HCT116 (cell line): ENCODE data around the gene KRI1. TPM values are rescaled to one million over a fixed set of nuclear protein-coding genes. Genes with fewer than 3 reads are reported as not detected.
A peak's percentile ranks its signal among the peaks of the same experiment; 100 is the strongest.

Experiments
- ATAC-seq: fragments of 200-7000 bp; cut with Tn5 transposase; 2 replicates; pipeline ENCODE4 v1.9.1; 2020; ENCODE audit warnings: mild to moderate bottlenecking, moderate library complexity
- BruUV-seq: library from RNA; stranded (reverse); fragments of 400-500 nt; replicated peaks from 2 replicates; lab custom pipeline; 2021; lab: Mats Ljungman, UMichigan
- CTCF ChIA-PET: fragments of 300-600 bp; sonication (Branson Sonifier 250); formaldehyde crosslinking; loops from one replicate; lab custom pipeline; 2021; ENCODE audit warnings: antibody characterized with exemption; lab: Charles Lee
- POLR2A ChIA-PET: fragments of 300-600, 350-600 bp; sonication (Branson Sonifier 250); formaldehyde crosslinking; loops from one replicate; lab custom pipeline; 2021; ENCODE audit warnings: antibody characterized with exemption; lab: Charles Lee
- RAD21 ChIA-PET, 2 experiments: fragments of 300-600 bp; sonication (Branson Sonifier 250); formaldehyde crosslinking; loops; one replicate each; lab custom pipeline; 2023; ENCODE audit warnings: low total read pairs in 2 of 2; ENCODE audit not compliant: uncharacterized antibody in 2 of 2, unreplicated experiment in 2 of 2, low non-redundant PET in 1 of 2; lab: Charles Lee
- DNase-seq: peaks from one replicate; pipeline ENCODE4 v3.0.0-alpha.2; 2010; ENCODE audit warnings: low read depth, low spot score
- H2AFZ ChIP-seq: fragments of 200-600 bp; shearing (Covaris generic), sonication (generic); 2 replicates; pipeline ENCODE4 v1.6.1; 2017; ENCODE audit warnings: low read depth, mixed run types, mixed read lengths, antibody characterized with exemption, low read length; ENCODE audit not compliant: poor library complexity, severe bottlenecking
- H3K27ac ChIP-seq: 2 replicates; pipeline ENCODE4 v1.5.1; 2012; ENCODE audit warnings: low read depth, low read length
- H3K27me3 ChIP-seq: fragments of 200-600 bp; sonication (generic); 2 replicates; pipeline ENCODE4 v1.6.1; 2016; ENCODE audit warnings: mixed run types, low read length, mixed read lengths; ENCODE audit not compliant: insufficient read depth
- H3K36me3 ChIP-seq, 2 experiments: fragments of 200-500 bp in 1 of 2; fragments of 200-600 bp in 1 of 2; sonication (Bioruptor generic) in 1 of 2; sonication (generic) in 1 of 2; 2 replicates each; pipeline versions ENCODE4 v1.5.1 to v1.6.1; 2014 to 2016; ENCODE audit warnings: low read length in 2 of 2, inconsistent platforms in 1 of 2, mixed read lengths in 1 of 2, mixed run types in 1 of 2; ENCODE audit not compliant: insufficient read depth in 2 of 2, control insufficient read depth in 1 of 2
- H3K4me1 ChIP-seq, 2 experiments: fragments of 200-600 bp in 1 of 2; sonication (generic) in 1 of 2; 2 replicates each; pipeline versions ENCODE4 v1.5.1 to v1.6.1; 2012 to 2017; ENCODE audit warnings: low read length in 2 of 2, inconsistent platforms in 1 of 2, mild to moderate bottlenecking in 1 of 2, mixed read lengths in 1 of 2, mixed run types in 1 of 2, moderate library complexity in 1 of 2; ENCODE audit not compliant: insufficient read depth in 2 of 2, control insufficient read depth in 1 of 2
- H3K4me2 ChIP-seq: fragments of 200-600 bp; sonication (generic); 2 replicates; pipeline ENCODE4 v1.6.1; 2017; ENCODE audit warnings: mixed run types, low read length, mixed read lengths
- H3K4me3 ChIP-seq, 2 experiments: fragments of 200-600 bp in 1 of 2; sonication (generic) in 1 of 2; replicated peaks in 1 of 2; 2 replicates each; pipeline ENCODE4 v1.5.1; 2011 to 2016; ENCODE audit warnings: low read length in 2 of 2, control low read depth in 1 of 2, low read depth in 1 of 2, mild to moderate bottlenecking in 1 of 2, mixed read lengths in 1 of 2, mixed run types in 1 of 2
- H3K79me2 ChIP-seq: fragments of 200-600 bp; sonication (generic); 2 replicates; pipeline ENCODE4 v1.6.1; 2017; ENCODE audit warnings: mild to moderate bottlenecking, mixed run types, low read length, moderate library complexity, mixed read lengths; ENCODE audit not compliant: insufficient read depth
- H3K9ac ChIP-seq: fragments of 200-600 bp; sonication (generic); 2 replicates; pipeline ENCODE4 v1.6.1; 2016; ENCODE audit warnings: low read length, mixed read lengths
- H3K9me2 ChIP-seq: fragments of 200-600 bp; sonication (generic), shearing (Covaris generic); 2 replicates; pipeline ENCODE4 v1.6.1; 2017; ENCODE audit warnings: mixed run types, mild to moderate bottlenecking, moderate library complexity; ENCODE audit not compliant: insufficient read depth
- H3K9me3 ChIP-seq, 2 experiments: fragments of 200-500 bp in 1 of 2; fragments of 200-600 bp in 1 of 2; sonication (Bioruptor generic) in 1 of 2; sonication (generic) in 1 of 2; 2 replicates each; pipeline ENCODE4 v1.6.1; 2014 to 2017; ENCODE audit warnings: low read length in 2 of 2, mixed read lengths in 2 of 2, inconsistent platforms in 1 of 2, low read depth in 1 of 2, mild to moderate bottlenecking in 1 of 2, mixed run types in 1 of 2, moderate library complexity in 1 of 2; ENCODE audit not compliant: control insufficient read depth in 1 of 2, insufficient read depth in 1 of 2
- H4K20me1 ChIP-seq: fragments of 200-600 bp; sonication (generic), shearing (Covaris generic); 2 replicates; pipeline ENCODE4 v1.6.1; 2017; ENCODE audit warnings: mixed run types, mild to moderate bottlenecking, moderate library complexity; ENCODE audit not compliant: insufficient read depth
- CBX3 ChIP-seq: IDR thresholded peaks from 2 replicates; pipeline ENCODE4 v1.6.1; 2012; ENCODE audit warnings: low read depth
- EGR1 ChIP-seq: IDR thresholded peaks from 2 replicates; pipeline ENCODE4 v1.6.1; 2012; ENCODE audit warnings: low read depth
- FOSL1 ChIP-seq: IDR thresholded peaks from 2 replicates; pipeline ENCODE4 v1.6.1; 2012; ENCODE audit warnings: low read depth
- POLR2AphosphoS5 ChIP-seq: IDR thresholded peaks from 2 replicates; pipeline ENCODE4 v1.6.1; 2011; ENCODE audit warnings: mild to moderate bottlenecking, low read depth, low read length, moderate library complexity
- RAD21 ChIP-seq: IDR thresholded peaks from 2 replicates; pipeline ENCODE4 v1.6.1; 2012; ENCODE audit warnings: low read depth, mild to moderate bottlenecking
- SIN3A ChIP-seq: IDR thresholded peaks from 2 replicates; pipeline ENCODE4 v1.6.1; 2012; ENCODE audit warnings: low read depth
- TCF7L2 ChIP-seq: IDR thresholded peaks from 2 replicates; pipeline ENCODE4 v1.7.0; 2011; ENCODE audit warnings: borderline replicate concordance, inconsistent platforms; ENCODE audit not compliant: insufficient read depth, insufficient read length; ENCODE audit errors: extremely low read depth
- intact Hi-C: fragments of 100-400 bp; cut with micrococcal nuclease; formaldehyde crosslinking; loops from 2 replicates; pipeline ENCODE4 v1.10.0; 2022
- total RNA-seq: library from RNA; stranded (reverse); gene quantifications from one replicate; pipeline ENCODE4 v1.2.1, GENCODE V29; 2021; ENCODE audit not compliant: unreplicated experiment
- TF ChIP-seq, protein P1 (sequence below), 3 experiments: fragments of 200-600 bp in 1 of 3; sonication (generic) in 1 of 3; IDR thresholded peaks in 2 of 3; conservative IDR thresholded peaks in 1 of 3; 2 replicates each; pipeline ENCODE4 v1.5.1; 2012 to 2017; ENCODE audit warnings: low read depth in 2 of 3, low read length in 2 of 3, antibody characterized with exemption in 1 of 3, borderline replicate concordance in 1 of 3, control low read depth in 1 of 3, mild to moderate bottlenecking in 1 of 3, mixed read lengths in 1 of 3, mixed run types in 1 of 3, moderate library complexity in 1 of 3; ENCODE audit not compliant: insufficient read depth in 1 of 3
- TF ChIP-seq, protein P2 (sequence below): IDR thresholded peaks from 2 replicates; pipeline ENCODE4 v1.6.1; 2012
- TF ChIP-seq, protein P3 (sequence below): IDR thresholded peaks from 2 replicates; pipeline ENCODE4 v1.6.1; 2012

The KRI1 gene
- total RNA-seq, 1 experiment from 2014 or later, result 44.0 TPM

DNA sequence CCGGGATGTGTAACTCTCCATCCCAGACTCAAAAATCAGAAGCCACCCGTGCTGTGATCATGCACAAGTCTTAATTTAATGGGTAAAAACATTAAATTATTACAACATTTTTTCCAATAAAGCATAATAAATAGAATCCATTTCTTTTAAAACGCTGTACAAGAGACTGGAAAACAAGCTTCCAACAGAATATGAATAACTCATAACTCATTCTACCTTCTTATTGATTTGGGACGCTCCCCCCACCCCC lies 523 bp upstream of the KRI1 start (continued):
- TF ChIP-seq, protein P1, sequence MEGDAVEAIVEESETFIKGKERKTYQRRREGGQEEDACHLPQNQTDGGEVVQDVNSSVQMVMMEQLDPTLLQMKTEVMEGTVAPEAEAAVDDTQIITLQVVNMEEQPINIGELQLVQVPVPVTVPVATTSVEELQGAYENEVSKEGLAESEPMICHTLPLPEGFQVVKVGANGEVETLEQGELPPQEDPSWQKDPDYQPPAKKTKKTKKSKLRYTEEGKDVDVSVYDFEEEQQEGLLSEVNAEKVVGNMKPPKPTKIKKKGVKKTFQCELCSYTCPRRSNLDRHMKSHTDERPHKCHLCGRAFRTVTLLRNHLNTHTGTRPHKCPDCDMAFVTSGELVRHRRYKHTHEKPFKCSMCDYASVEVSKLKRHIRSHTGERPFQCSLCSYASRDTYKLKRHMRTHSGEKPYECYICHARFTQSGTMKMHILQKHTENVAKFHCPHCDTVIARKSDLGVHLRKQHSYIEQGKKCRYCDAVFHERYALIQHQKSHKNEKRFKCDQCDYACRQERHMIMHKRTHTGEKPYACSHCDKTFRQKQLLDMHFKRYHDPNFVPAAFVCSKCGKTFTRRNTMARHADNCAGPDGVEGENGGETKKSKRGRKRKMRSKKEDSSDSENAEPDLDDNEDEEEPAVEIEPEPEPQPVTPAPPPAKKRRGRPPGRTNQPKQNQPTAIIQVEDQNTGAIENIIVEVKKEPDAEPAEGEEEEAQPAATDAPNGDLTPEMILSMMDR (IDR thresholded peaks at IDR 0.05 in 2 of 3, conservative IDR thresholded peaks at IDR 0.05 in 1 of 3; ENCODE audit: borderline replicate concordance in 1 of 3, insufficient read depth in 1 of 3, low read depth in 2 of 3, low read length in 2 of 3), result no peak
- TF ChIP-seq CBX3 (no peak), RAD21 (no peak), POLR2AphosphoS5 (no peak), FOSL1 (no peak), SIN3A (no peak), TCF7L2 (no peak), EGR1 (no peak)
- TF ChIP-seq, protein P2, sequence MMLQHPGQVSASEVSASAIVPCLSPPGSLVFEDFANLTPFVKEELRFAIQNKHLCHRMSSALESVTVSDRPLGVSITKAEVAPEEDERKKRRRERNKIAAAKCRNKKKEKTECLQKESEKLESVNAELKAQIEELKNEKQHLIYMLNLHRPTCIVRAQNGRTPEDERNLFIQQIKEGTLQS, result no peak
- TF ChIP-seq, protein P3, sequence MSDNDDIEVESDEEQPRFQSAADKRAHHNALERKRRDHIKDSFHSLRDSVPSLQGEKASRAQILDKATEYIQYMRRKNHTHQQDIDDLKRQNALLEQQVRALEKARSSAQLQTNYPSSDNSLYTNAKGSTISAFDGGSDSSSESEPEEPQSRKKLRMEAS, result no peak

DNA sequence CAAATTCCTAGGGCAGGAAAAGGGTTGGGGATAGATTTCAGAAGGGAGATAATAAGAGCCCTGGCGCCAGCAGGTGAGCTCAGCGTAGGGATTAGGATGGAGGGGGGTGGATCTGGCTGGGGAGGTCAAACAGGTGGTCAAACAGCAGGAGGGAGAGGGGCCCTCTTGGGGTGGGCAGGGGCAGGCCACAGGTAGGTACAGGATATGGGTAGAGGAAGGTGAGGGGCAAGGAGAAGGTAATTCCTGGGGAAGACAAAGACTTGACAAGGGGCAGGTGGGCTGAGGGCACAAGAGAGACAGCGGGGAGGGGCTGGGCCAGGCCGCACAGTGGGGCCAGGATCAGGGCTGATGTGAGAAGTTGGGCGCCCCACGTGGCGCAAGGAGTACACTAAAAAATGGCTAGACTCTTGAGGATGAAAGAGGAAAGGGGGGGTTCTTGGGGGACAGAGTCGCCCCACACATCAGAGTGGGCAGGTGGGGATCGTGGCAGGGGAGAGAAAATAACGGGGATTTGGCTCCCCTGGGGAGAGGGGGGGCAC lies 713 bp downstream of the KRI1 start:
- ATAC-seq (peak; percentile 12; the same call in 1 of the 2 replicates), DNase-seq (no peak)
- Histone ChIP-seq H3K9me3 (no peaks in the 10 kb centered on the region), H3K9me2 (no peaks in the 10 kb centered on the region), H2AFZ (no peak overlapping the region), H3K27me3 (no peaks in the 10 kb centered on the region), H3K4me2 (peak overlapping the region; percentile 98), H4K20me1 (no peaks in the 10 kb centered on the region), H3K27ac (peak overlapping the region; percentile 91), H3K4me1 (peaks cover 30 to 42% of the 10 kb centered on the region in 2 experiments), H3K4me3 (peak overlapping the region; percentile 76 to 95), H3K9ac (peak overlapping the region; percentile 99), H3K79me2 (peaks cover 28% of the 10 kb centered on the region), H3K36me3 (peaks cover 4 to 25% of the 10 kb centered on the region in 2 experiments; a peak in 2 of 4 replicates)
- RAD21 ChIA-PET, result no interaction called here
- TF ChIP-seq EGR1, result no peak
- TF ChIP-seq, protein P1 (IDR thresholded peaks at IDR 0.05 in 2 of 3, conservative IDR thresholded peaks at IDR 0.05 in 1 of 3; ENCODE audit: borderline replicate concordance in 1 of 3, insufficient read depth in 1 of 3, low read depth in 2 of 3, low read length in 2 of 3), result peak in 2 of 3 experiments; percentile 8 to 36; a peak in 2 of 6 replicates
- intact Hi-C loops, result loop anchor here (5.0 kb wide), 3 partner anchors 63 to 163 kb away; partner anchors contain the start of genes CDC37, ILF3 and KEAP1
- CTCF ChIA-PET, result interaction anchor here (1.0 kb wide), 2 partner anchors 24 to 135 kb away, joined by 3 to 4 read pairs; no protein-coding TSS in a partner anchor
- no TSS peak for BruUV-seq
- POLR2A ChIA-PET, result no interaction called here
